Stimulated activated CD4-positive, alpha-beta T cell treated with anti-CD3 and anti-CD28 coated beads, Interleukin-12 subunit alpha, Interleukin-12 subunit beta, amount 100 ng/mL, for 4 hours (primary cell): ENCODE results near the gene GYPC.
"Not testable (repeated sequence)": the region's sequence is repeated elsewhere in the genome, so short reads cannot be mapped to it uniquely, and the experiment has no call there.

ENCODE experiments used
- DNase-seq: peaks from one replicate; pipeline ENCODE4 v3.0.0-alpha.2; 2020

The GYPC gene

DNA sequence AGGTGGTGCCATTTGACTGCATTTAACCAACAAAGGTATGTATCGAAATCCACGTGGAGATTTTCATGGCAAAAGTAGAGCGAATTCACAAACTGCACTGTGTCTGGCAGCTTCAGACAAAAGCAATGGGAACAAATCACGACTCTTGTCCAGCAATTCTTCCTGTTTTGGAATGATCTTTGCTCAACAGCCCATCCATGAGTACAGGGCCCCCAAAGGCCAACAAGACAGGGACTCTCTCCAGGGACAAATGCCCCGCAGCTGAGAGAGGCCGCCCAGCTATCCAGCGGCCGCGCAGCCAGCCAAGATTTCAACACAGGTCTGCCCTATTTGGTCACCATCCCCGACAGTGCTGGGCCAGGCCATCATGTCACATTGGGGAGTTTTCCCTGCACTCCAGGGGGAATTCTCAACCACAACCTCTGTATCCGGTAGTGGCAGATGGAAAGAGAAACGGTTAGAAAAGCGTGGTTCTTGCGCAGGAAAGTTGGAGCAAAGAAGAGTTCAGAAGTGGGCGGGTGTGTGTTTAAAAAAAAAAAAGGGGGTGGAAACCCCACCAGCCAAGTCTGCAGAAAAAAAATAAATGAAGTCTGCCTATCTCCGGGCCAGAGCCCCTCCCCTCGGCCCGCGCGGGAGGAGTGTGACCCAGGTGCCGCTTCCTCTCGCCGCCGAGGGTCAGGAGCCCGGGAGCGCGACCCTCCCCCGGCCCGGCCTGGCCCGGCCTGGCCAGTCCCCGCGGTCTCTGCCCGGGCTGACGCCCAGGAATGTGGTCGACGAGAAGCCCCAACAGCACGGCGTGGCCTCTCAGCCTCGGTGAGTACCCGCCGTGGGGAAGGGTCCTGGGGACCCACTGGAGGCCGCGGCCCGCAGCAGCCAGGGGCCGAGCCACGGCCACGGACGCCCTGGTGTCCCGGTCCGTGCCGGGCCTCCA, at the start of gene GYPC:
Gene GYPC (plus strand): TSS at position 659 of the 931 bp plus-strand sequence. CDS start 106 bp downstream, at position 765.
- DNase-seq = peak; percentile 49

DNA sequence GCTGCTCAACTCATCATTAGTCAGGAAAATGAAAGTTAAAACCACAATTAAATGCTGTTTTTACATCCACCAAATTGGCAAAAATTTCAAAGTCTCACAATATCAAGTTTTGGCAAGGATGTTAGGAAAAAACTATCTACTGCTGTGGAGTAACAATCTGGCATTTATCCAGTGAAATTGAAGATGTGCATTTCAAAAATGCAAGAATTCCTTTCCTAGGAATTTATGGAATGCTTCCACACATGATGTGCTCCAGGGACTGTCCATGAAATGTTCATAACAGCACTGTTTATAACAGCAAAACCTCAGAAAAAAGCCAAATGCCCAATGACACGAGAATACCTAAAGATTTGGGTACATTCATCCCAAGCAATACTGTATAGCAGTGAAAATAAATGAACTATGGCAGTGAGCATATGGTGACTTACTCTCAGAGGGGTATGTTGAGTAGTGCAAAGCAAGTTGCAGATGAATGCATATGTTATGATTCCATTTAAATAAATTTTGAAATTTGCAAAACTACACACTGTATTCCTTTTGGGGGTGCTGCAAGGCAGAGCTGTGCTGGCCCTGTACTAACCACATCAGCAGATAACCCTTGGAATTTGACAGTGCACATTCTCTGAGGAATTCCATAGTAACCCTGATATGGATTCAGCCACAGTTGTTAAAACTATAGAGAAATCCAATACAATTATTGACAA, 41.3 kb upstream of the GYPC start:
- no peak for DNase-seq

DNA sequence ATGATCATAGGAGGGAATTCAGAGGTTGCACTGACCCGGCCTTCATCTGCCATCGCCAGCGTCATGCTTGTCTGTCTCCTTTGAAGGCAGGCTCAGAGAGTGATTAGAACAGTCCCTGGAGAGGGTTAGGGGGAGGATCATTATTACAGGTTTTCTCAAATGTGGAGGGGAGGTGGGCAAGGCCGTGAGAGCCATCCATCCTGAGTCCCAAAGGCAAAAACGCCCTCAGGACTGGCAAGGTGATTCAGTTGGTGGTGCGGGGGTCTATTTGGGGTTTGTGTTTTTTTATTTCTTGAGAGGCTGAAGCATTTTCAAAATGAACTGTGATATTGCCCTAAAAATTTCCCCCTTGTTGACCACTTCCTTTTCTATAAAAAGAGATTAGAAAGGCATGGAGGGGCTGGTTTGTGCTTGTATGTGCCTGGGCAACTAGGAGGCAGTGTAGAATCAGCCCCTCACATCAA, 39.3 kb upstream of the GYPC start:
- DNase-seq = no peak

DNA sequence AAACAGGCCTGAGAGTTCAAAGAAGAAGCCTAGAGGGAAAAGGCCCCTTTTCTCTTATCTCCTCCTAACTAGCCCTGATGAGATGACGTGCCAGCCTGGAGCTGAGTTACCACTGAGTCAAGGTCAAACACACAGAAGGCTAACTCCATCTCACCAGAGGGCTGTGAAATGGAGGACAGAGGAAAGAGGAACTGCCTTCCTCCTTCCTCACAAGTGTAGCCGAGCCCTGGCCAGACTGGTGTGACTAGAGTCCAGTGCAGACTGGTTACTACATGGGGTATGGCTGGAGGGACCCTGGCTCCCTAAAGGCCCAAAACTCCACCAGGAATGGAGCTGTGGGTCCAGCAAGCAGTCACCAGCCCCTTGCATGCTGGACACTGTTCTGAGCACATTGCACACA, 35.7 kb upstream of the GYPC start:
- DNase-seq = no peak

DNA sequence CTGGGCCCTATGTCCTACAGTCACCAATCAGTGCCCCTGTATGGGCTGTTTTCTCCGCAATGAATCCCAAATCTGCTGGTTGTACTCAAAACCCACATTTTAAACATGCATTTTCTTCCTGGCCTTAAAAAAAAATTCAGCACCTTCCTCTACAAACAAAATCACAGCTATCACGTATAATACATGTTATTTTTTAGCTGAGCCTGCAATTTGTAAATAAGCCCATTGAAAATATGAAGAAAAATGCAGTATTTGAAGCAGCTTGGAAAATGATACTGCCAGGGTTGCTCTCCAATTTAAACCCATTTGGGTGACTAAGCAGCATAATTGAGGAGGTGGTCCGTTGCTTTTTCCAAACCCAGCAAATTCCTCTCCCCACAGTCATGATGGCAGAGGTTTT, 33.0 kb upstream of the GYPC start:
- DNase-seq = no peak

- DNase-seq = no peak
These were observed 28.3 kb upstream of the GYPC start for GRCh38 chr2:126627643-126628042.

- peak; percentile 20 for DNase-seq
These were observed 21.6 kb upstream of the GYPC start for GRCh38 chr2:126634273-126634861.

GRCh38 chr2:126635281-126635680, 20.7 kb upstream of the GYPC start:
- no peak for DNase-seq

GRCh38 chr2:126635736-126636135, 20.2 kb upstream of the GYPC start:
- no peak for DNase-seq

GRCh38 chr2:126637386-126637785, 18.6 kb upstream of the GYPC start:
- DNase-seq = no peak

GRCh38 chr2:126638746-126639145, 17.2 kb upstream of the GYPC start:
- DNase-seq = no peak

GRCh38 chr2:126639276-126639675, 16.7 kb upstream of the GYPC start:
- DNase-seq = no peak

GRCh38 chr2:126641294-126641693, 14.7 kb upstream of the GYPC start:
- not testable (repeated sequence) for DNase-seq

DNA sequence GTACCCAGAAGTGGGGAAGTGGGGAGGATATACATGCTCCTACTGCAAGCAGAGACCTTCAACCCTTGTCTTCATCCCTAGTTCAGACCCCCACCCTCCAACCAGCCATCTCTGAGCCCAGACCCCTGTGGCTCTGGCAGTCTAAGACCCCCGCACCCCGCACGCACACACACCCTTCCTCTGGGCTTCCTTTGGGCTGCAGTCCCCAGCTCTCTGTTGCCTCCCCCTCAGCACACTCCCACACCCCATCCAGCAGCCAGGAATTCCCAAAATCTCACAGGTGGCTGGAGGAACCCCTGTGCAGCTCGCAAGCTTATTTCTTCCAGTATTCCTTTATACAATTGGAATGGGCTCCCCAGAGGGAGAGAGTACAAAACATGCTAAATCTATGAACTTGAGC, 13.9 kb upstream of the GYPC start:
- DNase-seq = no peak

- DNase-seq = no peak
These were observed 12.5 kb upstream of the GYPC start for GRCh38 chr2:126643431-126643830.

GRCh38 chr2:126643972-126644371, 12.0 kb upstream of the GYPC start:
- no peak for DNase-seq

DNA sequence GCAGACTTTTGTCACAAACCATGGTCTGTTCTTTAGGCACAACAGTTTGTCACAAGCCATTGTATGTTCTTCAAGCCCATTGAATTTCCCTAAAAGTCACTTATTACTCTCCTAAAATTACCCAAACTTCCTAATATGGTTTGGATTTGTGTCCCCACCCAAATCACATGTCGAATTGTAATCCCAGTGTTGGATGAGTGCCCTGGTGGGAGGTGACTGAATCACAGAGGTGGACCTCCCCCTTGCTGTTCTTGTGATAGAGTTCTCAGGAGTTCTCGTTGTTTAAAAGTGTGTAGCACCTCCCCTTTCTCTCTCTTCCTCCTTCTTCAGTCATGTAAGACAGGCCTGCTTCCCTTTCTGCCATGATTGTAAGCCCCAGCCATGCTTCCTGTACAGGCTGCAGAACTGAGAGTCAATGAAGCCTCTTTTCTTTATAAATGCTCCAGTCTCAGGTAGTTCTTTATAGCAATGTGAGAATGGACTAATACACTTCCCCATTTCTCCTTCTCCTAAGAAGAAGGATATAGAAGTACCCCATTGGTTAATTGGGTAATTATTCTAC, 11.2 kb upstream of the GYPC start:
- no peak for DNase-seq

GRCh38 chr2:126645211-126645618, 10.7 kb upstream of the GYPC start:
- DNase-seq = no peak

GRCh38 chr2:126646026-126646425, 9.9 kb upstream of the GYPC start:
- no peak for DNase-seq

GRCh38 chr2:126647714-126648344, 8.1 kb upstream of the GYPC start:
- not testable (repeated sequence) for DNase-seq

- not testable (repeated sequence) for DNase-seq
These were observed 7.6 kb upstream of the GYPC start for GRCh38 chr2:126648345-126648786.

- no peak for DNase-seq
These were observed 6.9 kb upstream of the GYPC start for GRCh38 chr2:126649101-126649500.

- no peak for DNase-seq
These were observed 5.0 kb upstream of the GYPC start for GRCh38 chr2:126650994-126651393.
